IPS-20b (cell line): ENCODE measurements around the gene PPP4R1.

Experiments
- H3K27ac ChIP-seq: one replicate; pipeline ENCODE4 v1.5.1; 2013; ENCODE audit warnings: low read length
- H3K27me3 ChIP-seq: 2 replicates; pipeline ENCODE4 v1.6.1; 2013; ENCODE audit warnings: mild to moderate bottlenecking, low read length, inconsistent platforms; ENCODE audit not compliant: insufficient read depth
- H3K36me3 ChIP-seq: 2 replicates; pipeline ENCODE4 v1.6.1; 2013; ENCODE audit warnings: low read depth, mild to moderate bottlenecking, inconsistent platforms, low read length, moderate library complexity; ENCODE audit not compliant: insufficient read depth
- H3K4me1 ChIP-seq: 2 replicates; pipeline ENCODE4 v1.6.1; 2013; ENCODE audit warnings: mild to moderate bottlenecking, control low read depth, inconsistent platforms, low read length, moderate library complexity; ENCODE audit not compliant: insufficient read depth
- H3K4me3 ChIP-seq: 2 replicates; pipeline ENCODE4 v1.5.1; 2013; ENCODE audit warnings: mild to moderate bottlenecking, low read length, inconsistent platforms
- H3K9ac ChIP-seq: 2 replicates; pipeline ENCODE4 v1.6.1; 2013; ENCODE audit warnings: low read depth, mild to moderate bottlenecking, inconsistent platforms, low read length, moderate library complexity
- H3K9me3 ChIP-seq: 2 replicates; pipeline ENCODE4 v1.6.1; 2013; ENCODE audit warnings: mild to moderate bottlenecking, low read depth, low read length, inconsistent platforms; ENCODE audit not compliant: insufficient read depth

The PPP4R1 gene

DNA sequence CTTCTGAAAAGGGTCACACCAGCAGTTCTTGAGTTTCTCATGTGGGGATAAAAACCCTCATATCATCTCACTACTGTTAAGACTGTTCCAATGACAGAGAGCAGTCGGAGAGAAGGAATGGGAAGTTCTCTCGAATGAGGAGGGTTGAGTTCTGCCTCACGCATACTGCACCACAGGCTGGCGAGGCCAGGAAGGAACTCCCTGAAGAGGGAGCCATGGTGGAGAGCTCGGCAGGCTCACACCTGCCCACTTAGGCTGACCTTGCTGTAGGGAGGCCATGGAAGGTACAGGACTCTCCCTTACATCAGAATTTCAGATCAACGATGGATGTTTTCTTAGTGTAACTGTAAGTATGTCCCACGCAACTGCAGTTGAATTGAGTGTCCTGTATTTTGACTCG, 74.4 kb downstream of the PPP4R1 start:
- Histone ChIP-seq H3K9me3 (no peaks in the 10 kb centered on the region), H3K4me1 (no peaks in the 10 kb centered on the region), H3K36me3 (peaks cover 20% of the 10 kb centered on the region), H3K27me3 (no peaks in the 10 kb centered on the region), H3K4me3 (no peak overlapping the region), H3K9ac (no peak overlapping the region), H3K27ac (no peak overlapping the region)

- peaks cover 25% of the 10 kb centered on the region for H3K36me3 ChIP-seq
- no peaks in the 10 kb centered on the region for H3K27me3 ChIP-seq
- H3K4me3 ChIP-seq = no peak overlapping the region
- H3K9ac ChIP-seq = no peak overlapping the region
- no peaks in the 10 kb centered on the region for H3K4me1 ChIP-seq
- H3K27ac ChIP-seq = no peak overlapping the region
- H3K9me3 ChIP-seq = no peaks in the 10 kb centered on the region
Observed at GRCh38 chr18:9539283-9539682, 75.1 kb downstream of the PPP4R1 start.

GRCh38 chr18:9537677-9538076, 76.7 kb downstream of the PPP4R1 start:
- Histone ChIP-seq H3K27ac (no peak overlapping the region), H3K36me3 (peaks cover 41% of the 10 kb centered on the region), H3K4me3 (no peak overlapping the region), H3K9me3 (no peaks in the 10 kb centered on the region), H3K9ac (no peak overlapping the region), H3K4me1 (no peaks in the 10 kb centered on the region), H3K27me3 (no peaks in the 10 kb centered on the region)

DNA sequence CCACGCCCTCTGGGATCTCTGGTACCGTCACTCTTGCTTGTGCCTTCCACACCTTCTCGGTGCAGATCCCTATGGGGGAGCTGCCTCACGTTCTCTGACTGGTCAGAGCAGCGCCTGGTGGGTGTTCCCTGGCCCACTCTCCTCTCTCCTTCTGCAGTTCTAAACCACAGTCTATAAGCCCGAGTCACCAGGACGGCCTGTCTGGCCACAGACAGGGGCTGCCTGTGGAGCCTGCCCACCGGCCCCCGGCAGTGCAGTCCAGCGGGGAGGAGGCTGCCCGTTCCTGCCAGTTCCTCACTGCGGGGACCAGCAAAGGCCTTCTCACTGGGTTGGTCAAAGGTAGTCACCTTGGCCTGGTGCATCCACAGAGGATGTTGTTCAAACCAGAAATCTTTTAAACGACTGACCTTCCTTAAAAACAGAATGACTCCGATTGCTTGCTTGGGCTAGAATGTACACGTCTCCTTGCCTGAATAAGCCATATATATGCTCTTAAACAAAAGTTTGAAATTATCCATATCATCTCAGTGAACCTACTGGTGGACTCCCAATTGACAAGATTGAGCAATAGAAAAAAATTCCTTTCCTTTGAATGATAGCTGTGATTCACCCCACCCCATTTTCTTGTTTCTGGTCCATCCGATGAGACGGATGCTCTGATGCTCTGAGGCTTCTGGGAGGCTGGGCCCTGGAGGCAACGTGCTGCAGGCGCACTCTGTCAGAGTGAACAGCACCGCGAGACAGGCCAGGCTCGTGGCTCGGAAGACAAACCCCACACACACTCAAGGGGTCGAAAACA, 77.8 kb downstream of the PPP4R1 start:
- Histone ChIP-seq H3K27ac (no peak overlapping the region), H3K4me3 (no peak overlapping the region), H3K27me3 (no peaks in the 10 kb centered on the region), H3K4me1 (no peaks in the 10 kb centered on the region), H3K9ac (no peak overlapping the region), H3K9me3 (no peaks in the 10 kb centered on the region), H3K36me3 (peaks cover 49% of the 10 kb centered on the region)

DNA sequence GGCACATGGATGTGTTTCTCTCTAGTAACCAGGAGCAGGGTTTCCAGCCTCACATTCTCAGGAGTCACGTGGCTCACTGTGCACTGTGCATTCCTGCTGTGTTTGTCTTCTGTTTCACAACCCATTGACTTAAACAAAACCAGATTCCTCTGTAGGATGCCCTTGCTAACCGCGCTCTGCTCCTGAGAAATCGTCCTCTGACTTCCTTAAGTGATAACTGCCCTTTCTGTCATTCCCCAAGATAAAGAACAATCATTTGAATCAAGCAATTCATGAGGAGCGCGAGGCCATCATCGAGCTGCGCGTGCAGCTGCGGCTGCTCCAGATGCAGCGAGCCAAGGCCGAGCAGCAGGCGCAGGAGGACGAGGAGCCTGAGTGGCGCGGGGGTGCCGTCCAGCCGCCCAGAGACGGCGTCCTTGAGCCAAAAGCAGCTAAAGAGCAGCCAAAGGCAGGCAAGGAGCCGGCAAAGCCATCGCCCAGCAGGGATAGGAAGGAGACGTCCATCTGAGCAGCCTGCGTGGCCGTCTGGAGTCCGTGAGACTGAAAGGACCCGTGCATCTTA, 78.8 kb downstream of the PPP4R1 start:
- Histone ChIP-seq H3K27ac (no peak overlapping the region), H3K9me3 (no peaks in the 10 kb centered on the region), H3K4me1 (no peaks in the 10 kb centered on the region), H3K9ac (no peak overlapping the region), H3K27me3 (no peaks in the 10 kb centered on the region), H3K4me3 (no peak overlapping the region), H3K36me3 (peaks cover 51% of the 10 kb centered on the region)

GRCh38 chr18:9534844-9535243, 79.5 kb downstream of the PPP4R1 start:
- Histone ChIP-seq H3K9me3 (no peaks in the 10 kb centered on the region), H3K27me3 (no peaks in the 10 kb centered on the region), H3K9ac (no peak overlapping the region), H3K36me3 (peaks cover 58% of the 10 kb centered on the region), H3K27ac (no peak overlapping the region), H3K4me1 (no peaks in the 10 kb centered on the region), H3K4me3 (no peak overlapping the region)

- no peaks in the 10 kb centered on the region for H3K27me3 ChIP-seq
- H3K9me3 ChIP-seq = peaks cover 18% of the 10 kb centered on the region
- H3K4me3 ChIP-seq = no peak overlapping the region
- no peak overlapping the region for H3K27ac ChIP-seq
- no peak overlapping the region for H3K9ac ChIP-seq
- peaks cover 83% of the 10 kb centered on the region for H3K36me3 ChIP-seq
- no peaks in the 10 kb centered on the region for H3K4me1 ChIP-seq
Observed at GRCh38 chr18:9531791-9532410, 82.5 kb downstream of the PPP4R1 start.

GRCh38 chr18:9530226-9531009, 83.9 kb downstream of the PPP4R1 start:
- Histone ChIP-seq H3K4me1 (no peaks in the 10 kb centered on the region), H3K36me3 (peaks cover 82% of the 10 kb centered on the region), H3K27me3 (no peaks in the 10 kb centered on the region), H3K27ac (no peak overlapping the region), H3K9ac (no peak overlapping the region), H3K9me3 (peaks cover 20% of the 10 kb centered on the region), H3K4me3 (no peak overlapping the region)

DNA sequence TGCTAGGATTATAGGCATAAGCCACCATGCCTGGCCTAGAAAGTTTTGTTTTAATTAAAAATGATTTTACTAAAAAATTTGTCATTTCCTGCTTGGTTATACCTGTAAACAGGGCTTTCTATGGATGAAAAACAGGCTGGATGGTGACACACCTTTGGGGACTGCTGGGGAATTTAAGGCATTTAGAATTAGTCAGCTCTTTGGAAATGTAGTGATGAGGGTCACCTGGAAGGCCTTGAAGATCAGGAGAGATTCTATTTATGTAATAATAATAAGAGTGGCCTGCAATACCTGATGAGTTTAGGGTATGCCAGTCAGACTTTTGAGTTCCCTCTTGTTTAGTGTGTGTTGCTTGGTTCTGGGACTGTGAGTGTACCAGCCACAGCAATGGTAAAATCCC, 87.9 kb downstream of the PPP4R1 start:
- H3K27ac ChIP-seq = no peak overlapping the region
- H3K4me3 ChIP-seq = no peak overlapping the region
- H3K9ac ChIP-seq = no peak overlapping the region
- H3K4me1 ChIP-seq = no peaks in the 10 kb centered on the region
- H3K27me3 ChIP-seq = no peaks in the 10 kb centered on the region
- peaks cover 20% of the 10 kb centered on the region for H3K9me3 ChIP-seq
- H3K36me3 ChIP-seq = peaks cover 64% of the 10 kb centered on the region

DNA sequence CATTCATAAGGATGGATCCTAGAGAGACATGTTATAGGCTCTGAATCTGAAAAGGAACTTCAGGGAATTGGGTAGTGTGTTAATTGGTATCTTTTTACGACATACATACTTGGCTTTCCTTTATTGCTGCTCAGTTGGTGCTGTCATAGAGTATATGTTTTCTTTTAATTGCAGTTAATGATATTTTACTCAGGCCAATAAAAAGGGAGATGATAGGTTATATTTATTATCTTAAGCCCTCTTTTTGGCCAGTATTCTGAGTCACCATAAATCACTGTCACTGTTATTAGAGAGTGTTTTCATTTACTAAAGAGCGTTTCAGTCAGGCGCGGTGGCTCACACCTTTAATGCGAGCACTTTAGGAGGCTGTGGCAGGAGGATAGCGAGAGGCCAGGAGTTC, 91.4 kb downstream of the PPP4R1 start:
- Histone ChIP-seq H3K9ac (no peak overlapping the region), H3K4me1 (no peaks in the 10 kb centered on the region), H3K27ac (no peak overlapping the region), H3K9me3 (peaks cover 12% of the 10 kb centered on the region), H3K36me3 (peaks cover 43% of the 10 kb centered on the region), H3K27me3 (no peaks in the 10 kb centered on the region), H3K4me3 (no peak overlapping the region)

GRCh38 chr18:9521770-9522169, 92.6 kb downstream of the PPP4R1 start:
- no peaks in the 10 kb centered on the region for H3K27me3 ChIP-seq
- no peak overlapping the region for H3K9ac ChIP-seq
- no peak overlapping the region for H3K27ac ChIP-seq
- peaks cover 40% of the 10 kb centered on the region for H3K36me3 ChIP-seq
- H3K4me3 ChIP-seq = no peak overlapping the region
- peaks cover under 1% of the 10 kb centered on the region for H3K9me3 ChIP-seq
- H3K4me1 ChIP-seq = no peaks in the 10 kb centered on the region
